PC-3 (cell line): Measurements from ENCODE around the gene FAM43A. TPM values are rescaled to one million over a fixed set of nuclear protein-coding genes. Genes with fewer than 3 reads are reported as not detected.

Experiments used
- ATAC-seq: fragments of 200-7000 bp; cut with Tn5 transposase; 2 replicates; pipeline ENCODE4 v1.9.1; 2020; ENCODE audit warnings: mild to moderate bottlenecking, moderate library complexity
- BruUV-seq: library from RNA; stranded (reverse); fragments of 400-500 nt; replicated peaks from 2 replicates; lab custom pipeline; 2021; lab: Mats Ljungman, UMichigan
- CTCF ChIA-PET: fragments of 300-600 bp; sonication (Branson Sonifier 250); formaldehyde crosslinking; loops from one replicate; lab custom pipeline; 2022; ENCODE audit warnings: antibody characterized with exemption; lab: Charles Lee
- POLR2A ChIA-PET: fragments of 300-600 bp; sonication (Branson Sonifier 250); formaldehyde crosslinking; loops from one replicate; lab custom pipeline; 2022; ENCODE audit warnings: antibody characterized with exemption; ENCODE audit not compliant: unreplicated experiment; lab: Charles Lee
- DNase-seq: peaks from one replicate; pipeline ENCODE4 v3.0.0-alpha.2; 2015
- H2AFZ ChIP-seq: fragments of 300-600 bp; sonication (generic); 2 replicates; pipeline ENCODE4 v1.6.0; 2016; ENCODE audit warnings: antibody characterized with exemption, low read length
- H3F3A ChIP-seq: fragments of 300-600 bp; sonication (generic); one replicate; pipeline ENCODE4 v1.6.0; 2017; ENCODE audit warnings: antibody characterized with exemption, low read length, control low read depth, mild to moderate bottlenecking; ENCODE audit not compliant: unreplicated experiment
- H3K27ac ChIP-seq: fragments of 300-600 bp; sonication (generic); 2 replicates; pipeline ENCODE4 v1.5.1; 2016; ENCODE audit warnings: mild to moderate bottlenecking, low read length
- H3K27me3 ChIP-seq: fragments of 300-600 bp; sonication (generic); 2 replicates; pipeline ENCODE4 v1.6.1; 2016; ENCODE audit warnings: low read length, mixed read lengths
- H3K36me3 ChIP-seq: fragments of 300-600 bp; sonication (generic); 2 replicates; pipeline ENCODE4 v1.6.1; 2016; ENCODE audit warnings: low read depth, mixed run types, low read length, mixed read lengths
- H3K4me1 ChIP-seq: fragments of 300-600 bp; sonication (generic); 2 replicates; pipeline ENCODE4 v1.5.1; 2016; ENCODE audit warnings: low read length; ENCODE audit not compliant: insufficient read depth
- H3K4me2 ChIP-seq: fragments of 300-600 bp; sonication (generic); 2 replicates; pipeline ENCODE4 v1.6.0; 2016; ENCODE audit warnings: low read length
- H3K4me3 ChIP-seq: fragments of 300-600 bp; sonication (generic); 2 replicates; pipeline ENCODE4 v1.5.1; 2016; ENCODE audit warnings: mild to moderate bottlenecking, low read length, mixed read lengths
- H3K79me2 ChIP-seq: fragments of 300-600 bp; sonication (generic); 2 replicates; pipeline ENCODE4 v1.6.1; 2017; ENCODE audit warnings: low read length, mixed read lengths
- H3K9ac ChIP-seq: fragments of 300-600 bp; sonication (generic); 2 replicates; pipeline ENCODE4 v1.6.0; 2016; ENCODE audit warnings: mild to moderate bottlenecking, low read length
- H3K9me2 ChIP-seq: fragments of 300-600 bp; sonication (generic); replicated peaks from 2 replicates; pipeline ENCODE4 v1.6.1; 2016; ENCODE audit warnings: mixed run types, low read length, mixed read lengths
- H3K9me3 ChIP-seq: fragments of 300-600 bp; sonication (generic); 2 replicates; pipeline ENCODE4 v1.6.1; 2016; ENCODE audit warnings: low read length, mixed read lengths
- H4K20me1 ChIP-seq: fragments of 300-600 bp; sonication (generic); 2 replicates; pipeline ENCODE4 v1.6.1; 2016; ENCODE audit warnings: low read length, mixed read lengths
- CTCF ChIP-seq: fragments of 300-600 bp; sonication (generic); conservative IDR thresholded peaks from 2 replicates; pipeline ENCODE4 v1.5.1; 2017; ENCODE audit warnings: antibody characterized with exemption, low read depth, mild to moderate bottlenecking, low read length
- EZH2 ChIP-seq: fragments of 300-600 bp; sonication (generic); IDR thresholded peaks from one replicate; pipeline ENCODE4 v1.6.1; 2017; ENCODE audit warnings: antibody characterized with exemption, mild to moderate bottlenecking, low read length; ENCODE audit not compliant: unreplicated experiment
- EZH2phosphoT487 ChIP-seq: fragments of 300-600 bp; sonication (generic); IDR thresholded peaks from 2 replicates; pipeline ENCODE4 v1.6.1; 2018; ENCODE audit warnings: mild to moderate bottlenecking, antibody characterized with exemption, low read length, borderline replicate concordance
- intact Hi-C: fragments of 100-400 bp; cut with micrococcal nuclease; formaldehyde crosslinking; loops from 2 replicates; pipeline ENCODE4 v1.9.0; 2023
- total RNA-seq: library from RNA; depleted of rRNA; stranded (reverse); fragments of >200 nt; gene quantifications from 2 replicates; pipeline ENCODE4 v1.2.3, GENCODE V29; 2014

FAM43A gene
- total RNA-seq, 1 experiment from 2014 or later: 59.8 TPM

- ATAC-seq: no peak
- Histone ChIP-seq H3F3A (no peaks in the 10 kb centered on the region), H3K4me3 (no peak overlapping the region), H3K27me3 (no peaks in the 10 kb centered on the region), H3K9me3 (no peaks in the 10 kb centered on the region), H3K4me2 (peak overlapping the region; percentile 26), H3K79me2 (no peaks in the 10 kb centered on the region), H3K36me3 (no peaks in the 10 kb centered on the region), H3K27ac (peak overlapping the region; percentile 41), H4K20me1 (no peaks in the 10 kb centered on the region), H3K4me1 (peaks cover 38% of the 10 kb centered on the region), H2AFZ (no peak overlapping the region), H3K9me2 (no peaks in the 10 kb centered on the region), H3K9ac (no peak overlapping the region)
- intact Hi-C loops: no loop called here
- no TSS peak for BruUV-seq
- CTCF ChIA-PET: interaction anchor here (0.7 kb wide), 1 partner anchor 304 kb away, joined by 3 read pairs; no protein-coding TSS in a partner anchor
- TF ChIP-seq CTCF (no peak), EZH2 (no peak), EZH2phosphoT487 (no peak)
- peak; percentile 69 for DNase-seq
- POLR2A ChIA-PET: no interaction called here
Observed at GRCh38 chr3:194727435-194728128, 41.9 kb downstream of the FAM43A start.

- H3K4me3 ChIP-seq: no peak overlapping the region
- CTCF ChIA-PET: interaction anchor here (0.6 kb wide), 1 partner anchor 179 kb away, joined by 5 read pairs; no protein-coding TSS in a partner anchor
- H3K27ac ChIP-seq: no peak overlapping the region
- no peaks in the 10 kb centered on the region for H3K27me3 ChIP-seq
- H4K20me1 ChIP-seq: no peaks in the 10 kb centered on the region
- POLR2A ChIA-PET: no interaction called here
- DNase-seq (no peak), ATAC-seq (no peak)
- intact Hi-C loops: no loop called here
- H3K4me2 ChIP-seq: no peak overlapping the region
- BruUV-seq: no TSS peak
- H3K9ac ChIP-seq: no peak overlapping the region
- peaks cover 25% of the 10 kb centered on the region for H3K4me1 ChIP-seq
- H3K9me2 ChIP-seq: no peaks in the 10 kb centered on the region
- no peaks in the 10 kb centered on the region for H3F3A ChIP-seq
- TF ChIP-seq EZH2phosphoT487 (no peak), CTCF (no peak), EZH2 (no peak)
- no peaks in the 10 kb centered on the region for H3K9me3 ChIP-seq
- H3K79me2 ChIP-seq: no peaks in the 10 kb centered on the region
- no peak overlapping the region for H2AFZ ChIP-seq
- no peaks in the 10 kb centered on the region for H3K36me3 ChIP-seq
Observed at GRCh38 chr3:194728986-194729385, 43.3 kb downstream of the FAM43A start.

- no peaks in the 10 kb centered on the region for H3K79me2 ChIP-seq
- DNase-seq: no peak
- H3F3A ChIP-seq: no peaks in the 10 kb centered on the region
- no peaks in the 10 kb centered on the region for H4K20me1 ChIP-seq
- no peak overlapping the region for H3K4me3 ChIP-seq
- H3K27me3 ChIP-seq: no peaks in the 10 kb centered on the region
- H2AFZ ChIP-seq: no peak overlapping the region
- H3K9ac ChIP-seq: no peak overlapping the region
- H3K27ac ChIP-seq: no peak overlapping the region
- H3K9me2 ChIP-seq: no peaks in the 10 kb centered on the region
- H3K4me1 ChIP-seq: peaks cover 14% of the 10 kb centered on the region
- TF ChIP-seq CTCF (no peak), EZH2phosphoT487 (no peak), EZH2 (no peak)
- no peaks in the 10 kb centered on the region for H3K9me3 ChIP-seq
- H3K4me2 ChIP-seq: no peak overlapping the region
- H3K36me3 ChIP-seq: no peaks in the 10 kb centered on the region
- no peak for ATAC-seq
- POLR2A ChIA-PET: no interaction called here
- no TSS peak for BruUV-seq
- CTCF ChIA-PET: no interaction called here
- intact Hi-C loops: no loop called here
Observed at GRCh38 chr3:194730365-194730764, 44.7 kb downstream of the FAM43A start.
